CD4-positive, alpha-beta memory T cell (primary cell): Measurements from ENCODE around the gene PRLR. TPM values are rescaled to one million over a fixed set of nuclear protein-coding genes. Genes with fewer than 3 reads are reported as not detected.

ENCODE experiments used
- CTCF ChIA-PET: fragments of 350-600 bp; sonication (Branson Sonifier 250); formaldehyde crosslinking; loops from one replicate; lab custom pipeline; 2021; ENCODE audit warnings: inconsistent platforms; ENCODE audit not compliant: partially characterized antibody; lab: Charles Lee
- POLR2A ChIA-PET: fragments of 350-600 bp; sonication (Branson Sonifier 250); formaldehyde crosslinking; loops from one replicate; lab custom pipeline; 2021; ENCODE audit not compliant: partially characterized antibody; lab: Charles Lee
- DNase-seq, 5 donors: peaks; one replicate each; pipeline versions ENCODE4 v3.0.0 to v3.0.0-alpha.2; 2020 to 2022; ENCODE audit warnings: mixed read lengths in 1 of 5
- H3K27ac ChIP-seq: one replicate; pipeline ENCODE4 v1.7.0; 2013; ENCODE audit warnings: low read depth, low read length
- H3K27me3 ChIP-seq: 2 replicates; pipeline ENCODE4 v1.7.0; 2013; ENCODE audit warnings: mild to moderate bottlenecking, low read length, moderate library complexity; ENCODE audit not compliant: insufficient read depth
- H3K36me3 ChIP-seq: 2 replicates; pipeline ENCODE4 v1.7.0; 2013; ENCODE audit warnings: mild to moderate bottlenecking, low read length, moderate library complexity; ENCODE audit not compliant: insufficient read depth
- H3K4me1 ChIP-seq: 2 replicates; pipeline ENCODE4 v1.7.0; 2013; ENCODE audit warnings: mild to moderate bottlenecking, low read length, moderate library complexity; ENCODE audit not compliant: insufficient read depth
- H3K4me3 ChIP-seq, 2 donors: one replicate each; pipeline ENCODE4 v1.7.0; 2013; ENCODE audit warnings: low read length in 2 of 2, mild to moderate bottlenecking in 1 of 2
- H3K9me3 ChIP-seq, 2 donors: one replicate each; pipeline ENCODE4 v1.7.0; 2013; ENCODE audit warnings: low read length in 2 of 2, control low read depth in 1 of 2; ENCODE audit not compliant: control insufficient read depth in 1 of 2
- H3K27ac Mint-ChIP-seq, 7 donors: one replicate each; pipeline ENCODE4 v1.8.0; 2020 to 2021; ENCODE audit warnings: mixed read lengths in 7 of 7, mild to moderate bottlenecking in 6 of 7, inconsistent platforms in 3 of 7, moderate library complexity in 3 of 7
- H3K27me3 Mint-ChIP-seq, 2 donors: one replicate each; pipeline ENCODE4 v1.8.0; 2020 to 2021; ENCODE audit warnings: mixed read lengths in 2 of 2
- H3K36me3 Mint-ChIP-seq, 2 donors: one replicate each; pipeline ENCODE4 v1.8.0; 2020 to 2021; ENCODE audit warnings: mixed read lengths in 2 of 2, inconsistent platforms in 1 of 2, mild to moderate bottlenecking in 1 of 2
- H3K4me1 Mint-ChIP-seq, 4 donors: one replicate each; pipeline ENCODE4 v1.8.0; 2020 to 2021; ENCODE audit warnings: mixed read lengths in 4 of 4, mild to moderate bottlenecking in 1 of 4
- H3K4me3 Mint-ChIP-seq, 8 donors: one replicate each; pipeline ENCODE4 v1.8.0; 2020 to 2021; ENCODE audit warnings: mixed read lengths in 8 of 8, mild to moderate bottlenecking in 7 of 8, moderate library complexity in 6 of 8, inconsistent platforms in 3 of 8
- H3K9me3 Mint-ChIP-seq, 8 donors: one replicate each; pipeline ENCODE4 v1.8.0; 2020 to 2021; ENCODE audit warnings: mixed read lengths in 8 of 8, mild to moderate bottlenecking in 5 of 8, inconsistent platforms in 3 of 8, moderate library complexity in 1 of 8
- intact Hi-C: fragments of 100-400 bp; cut with micrococcal nuclease; formaldehyde crosslinking; loops from one replicate; pipeline ENCODE4 v1.15.1; 2023
- polyA plus RNA-seq, 2 donors: library from polyadenylated mRNA; unstranded; fragments of 300-500 nt; fragmentation: Illumina TruSeq; gene quantifications; one replicate each; pipeline ENCODE4 v1.2.3, GENCODE V29; 2021
- total RNA-seq, 2 experiments: library from RNA; stranded (reverse); gene quantifications; one replicate each; pipeline ENCODE4 v1.2.3, GENCODE V29; 2021

The PRLR gene
- total RNA-seq (not detected), polyA plus RNA-seq (not detected)

DNA sequence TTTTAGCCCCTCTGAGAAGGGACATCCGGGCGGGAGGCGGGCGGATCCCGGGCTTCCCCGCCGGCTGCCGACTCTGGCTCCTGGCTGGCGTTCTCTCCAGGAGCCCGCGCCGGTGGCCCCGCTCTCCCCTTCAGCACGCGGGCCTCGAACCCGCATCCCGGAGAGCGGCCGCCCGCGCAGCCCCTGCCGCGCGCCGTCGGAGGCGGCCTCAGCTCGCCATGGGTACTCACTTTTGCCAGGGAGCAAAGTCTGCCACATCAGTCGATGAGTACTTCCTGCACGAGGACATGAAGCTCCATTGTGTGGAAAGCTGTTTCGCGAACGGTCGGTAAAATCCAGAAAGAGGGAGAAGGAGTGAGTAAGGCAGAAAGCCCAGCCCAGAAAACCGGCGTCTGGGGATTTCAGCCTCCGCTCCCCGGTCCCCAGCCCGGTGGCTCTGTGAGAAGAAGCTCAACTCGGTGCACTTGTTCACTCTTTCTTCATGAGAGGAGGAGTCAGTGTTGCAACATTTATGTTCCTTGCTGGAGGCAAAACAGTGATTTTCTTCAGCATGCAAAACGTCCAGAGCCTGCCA lies at the start of gene PRLR:
TSS of gene PRLR (minus strand) at position 450 of the 574 bp plus-strand sequence. CDS start 140,867 bp downstream, outside the sequence.
- Mint-ChIP-seq H3K27ac (no peak within 1 kb of the TSS), H3K4me3 (peak within 1 kb of the TSS; percentile 61 to 79 (median 74)), H3K27me3 (peaks cover 40 to 47% of the 10 kb centered on the region in 2 donors), H3K9me3 (no peaks in the 10 kb centered on the region), H3K4me1 (peaks cover 3 to 20% (median 13%) of the 10 kb centered on the region in 4 donors), H3K36me3 (no peaks in the 10 kb centered on the region)
- no peak within 1 kb of the TSS for H3K27ac ChIP-seq
- peaks cover 24% of the 10 kb centered on the region for H3K27me3 ChIP-seq
- ChIA-PET CTCF (no interaction called here), POLR2A (no interaction called here)
- no peaks in the 10 kb centered on the region for H3K36me3 ChIP-seq
- no peak for DNase-seq
- H3K9me3 ChIP-seq: no peaks in the 10 kb centered on the region
- H3K4me1 ChIP-seq: peaks cover 12% of the 10 kb centered on the region
- no peak within 1 kb of the TSS for H3K4me3 ChIP-seq
- intact Hi-C loops: no loop called here

DNA sequence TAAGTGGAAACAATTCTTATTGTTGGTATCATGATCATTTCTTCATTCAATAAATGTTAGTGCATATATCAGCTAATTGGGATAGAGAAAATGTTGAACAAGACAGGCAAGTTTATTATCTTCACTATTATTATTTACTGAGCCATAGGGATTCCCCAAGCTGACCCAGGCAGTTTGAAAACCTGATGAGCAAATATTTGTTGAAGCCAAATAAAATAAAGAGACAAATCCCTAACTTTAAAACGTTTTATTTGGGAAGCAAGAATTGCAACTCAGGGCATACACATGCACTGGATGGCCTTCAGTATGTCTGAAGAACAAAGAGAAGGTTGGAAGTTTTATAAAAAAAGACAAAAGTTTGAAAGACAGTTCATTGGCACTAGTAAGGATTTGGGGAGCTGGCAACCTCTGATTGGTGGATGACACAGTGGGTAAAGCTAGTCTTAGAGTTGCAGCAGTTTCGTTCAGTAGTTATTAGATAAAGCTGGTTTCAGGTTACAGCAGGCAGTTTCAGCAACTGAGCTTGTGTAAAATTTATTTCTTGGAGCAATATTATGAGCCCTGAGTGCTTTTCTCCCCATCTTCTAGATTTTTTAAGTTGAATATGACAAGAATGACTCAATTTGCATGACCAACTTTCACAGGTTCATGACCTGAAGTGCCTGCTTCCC lies 44.7 kb upstream of the PRLR start:
- no peaks in the 10 kb centered on the region for H3K36me3 ChIP-seq
- POLR2A ChIA-PET: no interaction called here
- DNase-seq: no peak
- no peaks in the 10 kb centered on the region for H3K4me1 ChIP-seq
- Mint-ChIP-seq H3K9me3 (peaks cover 0 to 12% (median 1%) of the 10 kb centered on the region in 8 donors), H3K27ac (no peak overlapping the region), H3K27me3 (no peaks in the 10 kb centered on the region), H3K4me3 (no peak overlapping the region), H3K4me1 (peaks cover 0 to 2% (median 0%) of the 10 kb centered on the region in 4 donors), H3K36me3 (no peaks in the 10 kb centered on the region)
- H3K9me3 ChIP-seq: no peaks in the 10 kb centered on the region
- H3K4me3 ChIP-seq: no peak overlapping the region
- intact Hi-C loops: no loop called here
- CTCF ChIA-PET: no interaction called here
- no peak overlapping the region for H3K27ac ChIP-seq
- H3K27me3 ChIP-seq: no peaks in the 10 kb centered on the region

DNA sequence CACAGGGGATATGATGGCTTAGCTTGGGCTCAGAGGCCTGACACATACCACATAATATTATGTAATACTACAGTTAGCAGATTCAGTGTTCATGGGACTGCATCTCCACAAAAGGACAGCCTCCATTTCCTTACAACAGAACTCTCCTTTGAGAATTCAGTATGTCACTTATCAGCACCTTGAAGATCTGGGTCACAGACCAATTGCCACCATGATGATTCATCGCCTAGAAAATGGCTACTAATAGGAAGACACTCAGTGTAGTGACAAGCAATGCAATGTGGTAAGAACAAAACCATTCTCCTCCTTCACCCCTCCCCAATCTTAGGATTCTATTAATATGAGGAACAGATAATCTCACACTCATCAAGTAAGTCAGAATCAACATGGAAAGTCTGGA lies 38.7 kb upstream of the PRLR start:
- Mint-ChIP-seq H3K27ac (no peak overlapping the region), H3K4me3 (no peak overlapping the region), H3K36me3 (no peaks in the 10 kb centered on the region), H3K27me3 (no peaks in the 10 kb centered on the region), H3K4me1 (peaks cover 0 to 2% (median 0%) of the 10 kb centered on the region in 4 donors), H3K9me3 (no peaks in the 10 kb centered on the region)
- Histone ChIP-seq H3K4me3 (no peak overlapping the region), H3K9me3 (no peaks in the 10 kb centered on the region), H3K27me3 (no peaks in the 10 kb centered on the region), H3K4me1 (no peaks in the 10 kb centered on the region), H3K27ac (no peak overlapping the region), H3K36me3 (no peaks in the 10 kb centered on the region)
- ChIA-PET POLR2A (no interaction called here), CTCF (no interaction called here)
- no peak for DNase-seq
- intact Hi-C loops: no loop called here

- Histone ChIP-seq H3K27me3 (no peaks in the 10 kb centered on the region), H3K9me3 (no peaks in the 10 kb centered on the region), H3K36me3 (no peaks in the 10 kb centered on the region), H3K27ac (no peak overlapping the region), H3K4me1 (no peaks in the 10 kb centered on the region), H3K4me3 (no peak overlapping the region)
- H3K9me3 Mint-ChIP-seq: no peaks in the 10 kb centered on the region
- DNase-seq: no peak
- peaks cover 0 to 2% (median 0%) of the 10 kb centered on the region in 4 donors for H3K4me1 Mint-ChIP-seq
- H3K4me3 Mint-ChIP-seq: no peak overlapping the region
- CTCF ChIA-PET: no interaction called here
- H3K27ac Mint-ChIP-seq: no peak overlapping the region
- intact Hi-C loops: no loop called here
- peaks cover 0 to 5% of the 10 kb centered on the region in 2 donors for H3K27me3 Mint-ChIP-seq
- POLR2A ChIA-PET: no interaction called here
- H3K36me3 Mint-ChIP-seq: no peaks in the 10 kb centered on the region
Observed at GRCh38 chr5:35266276-35266675, 36.0 kb upstream of the PRLR start.

DNA sequence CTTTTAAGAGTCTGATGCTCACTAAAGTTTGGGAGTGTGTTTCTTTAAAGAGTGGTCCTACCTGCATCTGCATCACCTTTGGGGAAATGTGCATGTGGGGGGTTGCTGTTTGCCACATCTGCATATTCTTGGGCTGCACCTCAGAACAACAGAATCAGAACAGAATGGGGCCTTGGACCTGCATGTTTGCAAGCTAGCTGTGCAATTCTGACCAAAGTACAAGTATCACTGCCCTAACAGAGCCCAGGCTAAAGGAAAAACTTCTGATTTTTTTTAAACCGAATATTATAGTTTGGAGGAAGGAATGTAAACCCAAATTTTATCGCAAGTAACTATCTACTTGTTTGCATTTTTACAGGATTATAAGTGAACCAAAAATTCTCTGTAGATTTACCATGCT lies 34.2 kb upstream of the PRLR start:
- H3K27me3 Mint-ChIP-seq: peaks cover 0 to 8% of the 10 kb centered on the region in 2 donors
- no peak overlapping the region for H3K27ac ChIP-seq
- H3K4me3 ChIP-seq: no peak overlapping the region
- DNase-seq: no peak
- H3K27ac Mint-ChIP-seq: no peak overlapping the region
- no peaks in the 10 kb centered on the region for H3K36me3 Mint-ChIP-seq
- H3K9me3 ChIP-seq: no peaks in the 10 kb centered on the region
- H3K9me3 Mint-ChIP-seq: peaks cover 0 to 6% (median 0%) of the 10 kb centered on the region in 8 donors
- CTCF ChIA-PET: no interaction called here
- no peaks in the 10 kb centered on the region for H3K27me3 ChIP-seq
- no peaks in the 10 kb centered on the region for H3K4me1 Mint-ChIP-seq
- intact Hi-C loops: no loop called here
- no peaks in the 10 kb centered on the region for H3K4me1 ChIP-seq
- POLR2A ChIA-PET: no interaction called here
- H3K4me3 Mint-ChIP-seq: no peak overlapping the region
- H3K36me3 ChIP-seq: no peaks in the 10 kb centered on the region

- Mint-ChIP-seq H3K4me3 (no peak overlapping the region), H3K27me3 (peaks cover 2 to 8% of the 10 kb centered on the region in 2 donors), H3K27ac (no peak overlapping the region), H3K9me3 (peaks cover 0 to 6% (median 0%) of the 10 kb centered on the region in 8 donors), H3K4me1 (no peaks in the 10 kb centered on the region), H3K36me3 (no peaks in the 10 kb centered on the region)
- intact Hi-C loops: no loop called here
- Histone ChIP-seq H3K27ac (no peak overlapping the region), H3K36me3 (no peaks in the 10 kb centered on the region), H3K27me3 (no peaks in the 10 kb centered on the region), H3K4me3 (no peak overlapping the region), H3K9me3 (no peaks in the 10 kb centered on the region), H3K4me1 (no peaks in the 10 kb centered on the region)
- no peak for DNase-seq
- POLR2A ChIA-PET: no interaction called here
- CTCF ChIA-PET: no interaction called here
Observed at GRCh38 chr5:35263266-35263877, 33.1 kb upstream of the PRLR start.

DNA sequence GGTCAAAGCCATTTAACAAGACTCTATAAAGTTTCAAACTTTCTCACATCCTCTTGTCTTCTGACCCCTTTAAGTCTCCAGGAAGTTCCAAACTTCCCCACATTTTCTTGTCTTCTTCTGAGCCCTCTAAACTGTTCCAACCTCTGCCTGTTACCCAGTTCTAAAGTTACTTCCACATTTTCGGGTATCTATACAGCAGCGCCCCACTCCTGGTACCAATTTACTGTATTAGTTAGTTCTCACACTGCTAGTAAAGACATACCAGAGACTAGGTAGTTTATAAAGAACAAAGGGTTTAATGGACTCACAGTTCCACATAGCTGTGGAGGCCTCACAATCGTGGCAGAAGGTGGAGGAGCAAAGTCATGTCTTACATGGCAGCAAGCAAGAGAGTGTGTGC lies 23.3 kb upstream of the PRLR start:
- Mint-ChIP-seq H3K36me3 (peaks cover 0 to 2% of the 10 kb centered on the region in 2 donors), H3K4me3 (no peak overlapping the region), H3K4me1 (peaks cover 5 to 14% (median 7%) of the 10 kb centered on the region in 4 donors), H3K9me3 (peaks cover 2 to 31% (median 23%) of the 10 kb centered on the region in 8 donors), H3K27me3 (peaks cover 0 to 2% of the 10 kb centered on the region in 2 donors), H3K27ac (no peak overlapping the region)
- Histone ChIP-seq H3K27me3 (no peaks in the 10 kb centered on the region), H3K9me3 (no peaks in the 10 kb centered on the region), H3K36me3 (no peaks in the 10 kb centered on the region), H3K4me3 (no peak overlapping the region), H3K4me1 (no peaks in the 10 kb centered on the region), H3K27ac (no peak overlapping the region)
- intact Hi-C loops: no loop called here
- ChIA-PET POLR2A (no interaction called here), CTCF (no interaction called here)
- DNase-seq: no peak
